Testis (tissue), 2 donors: Measurements from ENCODE around the gene PIK3R2.

Experiments used
- CTCF ChIP-seq, 3 experiments: fragments of 450-650 bp in 2 of 3; fragments of 200-600 bp in 1 of 3; sonication (generic) in 1 of 3; IDR thresholded peaks; one replicate each; pipeline ENCODE4 v1.5.1; 2016 to 2019; ENCODE audit warnings: antibody characterized with exemption in 3 of 3, mild to moderate bottlenecking in 2 of 3, moderate library complexity in 1 of 3
- POLR2A ChIP-seq: fragments of 450-650 bp; IDR thresholded peaks from one replicate; pipeline ENCODE4 v1.6.1; 2017; ENCODE audit warnings: antibody characterized with exemption, mild to moderate bottlenecking, moderate library complexity

- TF ChIP-seq CTCF (IDR thresholded peaks at IDR 0.05) (no peak), POLR2A (no peak)
Observed at GRCh38 chr19:18130523-18131242, 22.3 kb upstream of the PIK3R2 start.
